Lung microvascular endothelial cell (primary cell): ENCODE measurements around the gene LIAS. TPM values are rescaled to one million over a fixed set of nuclear protein-coding genes. Genes with fewer than 3 reads are reported as not detected.
A peak's percentile ranks its signal among the peaks of the same experiment; 100 is the strongest.

ENCODE experiments used
- DNase-seq, 2 donors: peaks; one replicate each; pipeline versions ENCODE4 v3.0.0 to v3.0.0-alpha.2; 2010; ENCODE audit warnings: low read depth in 2 of 2
- total RNA-seq: library from RNA; depleted of rRNA; stranded (reverse); fragments of >200 nt; gene quantifications from 2 replicates; pipeline ENCODE4 v1.2.1, GENCODE V29; 2014

The LIAS gene
- total RNA-seq, 1 donor from 2014 or later = 2.6 TPM

- peak; percentile 51 to 69 for DNase-seq
These were observed 69.2 kb downstream of the LIAS start for GRCh38 chr4:39528061-39528465.

Other genes with a start within 250 kb of the LIAS start
- 44.2 and 66.7 TPM in 2 replicates for gene RFC1, start 92.7 kb upstream of the LIAS start, total RNA-seq
- under 0.01 and 0.20 TPM in 2 replicates for gene KLB, start 52.1 kb upstream of the LIAS start, total RNA-seq
- gene RPL9, start 134 bp upstream of the LIAS start, total RNA-seq = 2,228 and 2,588 TPM in 2 replicates
- 25.5 and 28.2 TPM in 2 replicates for gene UGDH, start 68.4 kb downstream of the LIAS start, total RNA-seq
- gene SMIM14, start 179.8 kb downstream of the LIAS start, total RNA-seq = 12.6 and 17.7 TPM in 2 replicates
- 10.9 and 13.7 TPM in 2 replicates for gene UBE2K, start 239.1 kb downstream of the LIAS start, total RNA-seq